Uterus (tissue), 4 donors: ENCODE data around the gene OPCML. TPM values are rescaled to one million over a fixed set of nuclear protein-coding genes. Genes with fewer than 3 reads are reported as not detected.

Experiments used
- DNase-seq, 2 donors: peaks; one replicate each; pipeline ENCODE4 v3.0.0-alpha.2; 2019 to 2020
- H3K27ac ChIP-seq, 2 donors: fragments of 200-600 bp; sonication (generic); 1 replicate in 1 of 2; 2 replicates in 1 of 2; pipeline ENCODE4 v1.5.1; 2016 to 2018
- H3K27me3 ChIP-seq, 2 donors: fragments of 200-600 bp; sonication (generic); one replicate each; pipeline ENCODE4 v1.5.1; 2018 to 2019; ENCODE audit warnings: control low read depth in 1 of 2
- H3K36me3 ChIP-seq, 2 donors: fragments of 200-600 bp; sonication (generic); one replicate each; pipeline ENCODE4 v1.5.1; 2019; ENCODE audit warnings: control low read depth in 1 of 2
- H3K4me1 ChIP-seq, 2 donors: fragments of 200-600 bp; sonication (generic); one replicate each; pipeline ENCODE4 v1.5.1; 2018 to 2019; ENCODE audit warnings: control low read depth in 1 of 2
- H3K4me3 ChIP-seq, 2 donors: fragments of 200-600 bp; sonication (generic); 1 replicate in 1 of 2; 2 replicates in 1 of 2; pipeline ENCODE4 v1.5.1; 2018 to 2019; ENCODE audit warnings: mild to moderate bottlenecking in 1 of 2
- H3K9me3 ChIP-seq, 2 donors: fragments of 200-600 bp; sonication (generic); one replicate each; pipeline ENCODE4 v1.5.1; 2019; ENCODE audit warnings: control low read depth in 1 of 2
- POLR2A ChIP-seq, 2 donors: fragments of 450-650 bp; IDR thresholded peaks; one replicate each; pipeline ENCODE4 v1.6.1; 2016; ENCODE audit warnings: antibody characterized with exemption in 2 of 2, mild to moderate bottlenecking in 1 of 2, moderate library complexity in 1 of 2
- intact Hi-C: fragments of 100-400 bp; cut with DNase I; formaldehyde crosslinking; loops from one replicate; pipeline ENCODE4 v1.15.1; 2023; ENCODE audit warnings: low total_unique reads
- total RNA-seq, 4 donors: library from RNA; depleted of rRNA in 3 of 4; stranded (reverse); fragments of >200 nt in 3 of 4; gene quantifications; one replicate each; pipeline versions ENCODE4 v1.1.0 to v1.2.4, GENCODE V29; 2014 to 2023
- TF ChIP-seq, protein P1 (sequence below), 4 experiments: fragments of 200-600 bp in 2 of 4; fragments of 450-650 bp in 2 of 4; sonication (generic) in 2 of 4; IDR thresholded peaks; one replicate each; pipeline ENCODE4 v1.5.1; 2016 to 2019; ENCODE audit warnings: antibody characterized with exemption in 4 of 4, mild to moderate bottlenecking in 2 of 4, moderate library complexity in 1 of 4
- donor health status: DM: yes; HTN: yes; CAD: no.

OPCML gene
- total RNA-seq, 4 donors from 2014 or later: under 0.01 to 3.9 (median 1.7) TPM

DNA sequence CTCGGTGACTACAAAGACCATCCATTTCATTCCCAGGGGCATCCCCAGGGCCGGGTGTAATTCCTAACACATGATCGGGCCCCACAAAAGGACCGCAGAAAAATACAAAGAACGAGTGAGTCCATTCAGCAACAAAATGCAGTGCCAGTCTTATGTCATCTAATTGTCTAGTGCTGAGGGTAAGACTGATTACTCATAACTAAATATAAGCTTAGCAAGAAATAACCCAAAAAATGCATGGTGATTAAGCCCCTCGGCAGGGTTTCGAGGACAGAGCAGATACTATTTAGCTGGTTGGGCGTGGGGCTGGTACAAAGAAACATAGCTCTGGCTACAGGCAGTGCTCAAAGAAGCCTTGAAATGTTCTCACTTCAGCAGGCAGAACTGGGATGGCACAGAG is 1078.9 kb downstream of the OPCML start:
- no peak overlapping the region for H3K27ac ChIP-seq
- no peaks in the 10 kb centered on the region for H3K4me1 ChIP-seq
- H3K27me3 ChIP-seq: no peaks in the 10 kb centered on the region
- TF ChIP-seq, protein P1, sequence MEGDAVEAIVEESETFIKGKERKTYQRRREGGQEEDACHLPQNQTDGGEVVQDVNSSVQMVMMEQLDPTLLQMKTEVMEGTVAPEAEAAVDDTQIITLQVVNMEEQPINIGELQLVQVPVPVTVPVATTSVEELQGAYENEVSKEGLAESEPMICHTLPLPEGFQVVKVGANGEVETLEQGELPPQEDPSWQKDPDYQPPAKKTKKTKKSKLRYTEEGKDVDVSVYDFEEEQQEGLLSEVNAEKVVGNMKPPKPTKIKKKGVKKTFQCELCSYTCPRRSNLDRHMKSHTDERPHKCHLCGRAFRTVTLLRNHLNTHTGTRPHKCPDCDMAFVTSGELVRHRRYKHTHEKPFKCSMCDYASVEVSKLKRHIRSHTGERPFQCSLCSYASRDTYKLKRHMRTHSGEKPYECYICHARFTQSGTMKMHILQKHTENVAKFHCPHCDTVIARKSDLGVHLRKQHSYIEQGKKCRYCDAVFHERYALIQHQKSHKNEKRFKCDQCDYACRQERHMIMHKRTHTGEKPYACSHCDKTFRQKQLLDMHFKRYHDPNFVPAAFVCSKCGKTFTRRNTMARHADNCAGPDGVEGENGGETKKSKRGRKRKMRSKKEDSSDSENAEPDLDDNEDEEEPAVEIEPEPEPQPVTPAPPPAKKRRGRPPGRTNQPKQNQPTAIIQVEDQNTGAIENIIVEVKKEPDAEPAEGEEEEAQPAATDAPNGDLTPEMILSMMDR (IDR thresholded peaks at IDR 0.05): no peak
- no peak for TF ChIP-seq POLR2A (IDR thresholded peaks at IDR 0.05)
- no peaks in the 10 kb centered on the region for H3K9me3 ChIP-seq
- intact Hi-C loops: no loop called here
- H3K36me3 ChIP-seq: no peaks in the 10 kb centered on the region
- no peak overlapping the region for H3K4me3 ChIP-seq
- DNase-seq: no peak

DNA sequence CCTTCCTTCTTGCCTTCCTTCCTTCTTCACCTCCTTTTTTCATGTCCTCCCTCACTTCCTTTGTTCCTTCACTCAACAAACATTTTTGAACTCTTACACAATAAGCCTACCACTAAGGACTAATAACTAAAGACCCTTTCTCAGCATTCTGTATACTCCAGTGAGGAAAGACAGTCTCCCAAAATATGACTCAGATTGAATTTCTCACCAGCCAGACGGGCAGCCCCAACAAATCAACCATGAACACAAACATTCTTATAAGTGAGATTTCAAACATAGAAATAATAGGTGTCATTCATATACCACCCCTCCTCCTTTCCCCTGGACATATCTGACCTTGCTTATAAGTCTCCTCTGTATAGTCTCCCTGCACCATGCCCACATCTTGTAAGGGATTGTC is 1079.7 kb downstream of the OPCML start:
- no peak for DNase-seq
- intact Hi-C loops: no loop called here
- TF ChIP-seq, protein P1 (IDR thresholded peaks at IDR 0.05): no peak
- no peak for TF ChIP-seq POLR2A (IDR thresholded peaks at IDR 0.05)
- no peaks in the 10 kb centered on the region for H3K9me3 ChIP-seq
- no peak overlapping the region for H3K27ac ChIP-seq
- no peaks in the 10 kb centered on the region for H3K4me1 ChIP-seq
- H3K27me3 ChIP-seq: no peaks in the 10 kb centered on the region
- no peak overlapping the region for H3K4me3 ChIP-seq
- H3K36me3 ChIP-seq: no peaks in the 10 kb centered on the region

DNA sequence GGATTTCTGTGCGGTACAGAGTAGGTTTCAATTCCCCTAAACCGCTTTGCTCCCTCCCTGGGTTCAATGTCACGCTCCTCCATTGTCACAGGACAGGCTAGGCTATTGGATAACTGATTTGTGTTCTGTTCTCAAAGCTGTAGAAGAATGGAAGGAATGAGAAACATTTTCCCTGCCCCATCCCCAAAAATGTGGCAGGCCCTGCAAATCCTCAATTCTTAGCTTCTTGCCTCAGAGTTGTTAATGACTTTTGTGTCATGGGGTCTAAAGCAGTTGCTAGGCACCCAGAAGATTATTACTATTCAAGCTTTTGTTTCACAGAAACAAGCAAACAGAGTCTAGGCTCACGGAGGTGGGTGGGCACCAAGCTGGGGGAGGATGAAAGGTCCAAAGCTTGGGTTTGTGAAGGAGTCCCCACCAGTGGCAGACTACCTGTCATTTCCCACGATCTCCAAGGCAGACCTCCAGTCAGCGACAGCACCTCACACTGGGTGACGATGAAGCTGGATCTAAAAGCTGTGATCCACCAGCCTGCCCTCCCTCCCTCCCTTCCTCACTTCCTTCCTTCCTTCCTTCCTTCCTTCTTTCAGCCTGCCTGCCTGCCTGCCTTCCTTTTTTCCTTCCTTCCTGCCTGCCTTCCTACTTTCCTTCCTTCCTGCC is 1080.2 kb downstream of the OPCML start:
- H3K27me3 ChIP-seq: no peaks in the 10 kb centered on the region
- no peak for DNase-seq
- H3K9me3 ChIP-seq: no peaks in the 10 kb centered on the region
- H3K4me3 ChIP-seq: no peak overlapping the region
- intact Hi-C loops: no loop called here
- TF ChIP-seq, protein P1 (IDR thresholded peaks at IDR 0.05): no peak
- no peak for TF ChIP-seq POLR2A (IDR thresholded peaks at IDR 0.05)
- H3K36me3 ChIP-seq: no peaks in the 10 kb centered on the region
- H3K4me1 ChIP-seq: no peaks in the 10 kb centered on the region
- no peak overlapping the region for H3K27ac ChIP-seq

DNA sequence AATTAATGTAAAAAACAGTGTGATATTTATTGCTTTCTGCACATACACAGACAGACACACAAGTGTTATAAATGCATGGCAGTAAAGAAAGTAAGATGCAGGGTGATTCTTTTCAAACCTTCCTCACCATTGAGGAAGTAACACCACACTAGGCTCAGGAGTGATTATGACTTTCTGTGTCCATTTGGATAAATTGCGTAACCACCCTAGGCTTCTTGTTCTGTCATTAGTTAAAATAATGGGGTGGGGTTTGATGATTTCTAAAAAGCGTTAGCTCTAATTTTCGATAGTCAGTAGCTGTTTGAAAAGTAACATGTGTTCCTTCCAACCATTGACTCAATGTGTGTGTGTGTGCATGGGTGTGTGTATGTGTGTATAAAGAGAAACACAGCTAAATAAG is 1081.7 kb downstream of the OPCML start:
- Histone ChIP-seq H3K4me1 (no peaks in the 10 kb centered on the region), H3K36me3 (no peaks in the 10 kb centered on the region), H3K9me3 (no peaks in the 10 kb centered on the region), H3K27me3 (no peaks in the 10 kb centered on the region), H3K27ac (no peak overlapping the region), H3K4me3 (no peak overlapping the region)
- intact Hi-C loops: no loop called here
- TF ChIP-seq, protein P1 (IDR thresholded peaks at IDR 0.05): no peak
- TF ChIP-seq POLR2A (IDR thresholded peaks at IDR 0.05): no peak
- no peak for DNase-seq

DNA sequence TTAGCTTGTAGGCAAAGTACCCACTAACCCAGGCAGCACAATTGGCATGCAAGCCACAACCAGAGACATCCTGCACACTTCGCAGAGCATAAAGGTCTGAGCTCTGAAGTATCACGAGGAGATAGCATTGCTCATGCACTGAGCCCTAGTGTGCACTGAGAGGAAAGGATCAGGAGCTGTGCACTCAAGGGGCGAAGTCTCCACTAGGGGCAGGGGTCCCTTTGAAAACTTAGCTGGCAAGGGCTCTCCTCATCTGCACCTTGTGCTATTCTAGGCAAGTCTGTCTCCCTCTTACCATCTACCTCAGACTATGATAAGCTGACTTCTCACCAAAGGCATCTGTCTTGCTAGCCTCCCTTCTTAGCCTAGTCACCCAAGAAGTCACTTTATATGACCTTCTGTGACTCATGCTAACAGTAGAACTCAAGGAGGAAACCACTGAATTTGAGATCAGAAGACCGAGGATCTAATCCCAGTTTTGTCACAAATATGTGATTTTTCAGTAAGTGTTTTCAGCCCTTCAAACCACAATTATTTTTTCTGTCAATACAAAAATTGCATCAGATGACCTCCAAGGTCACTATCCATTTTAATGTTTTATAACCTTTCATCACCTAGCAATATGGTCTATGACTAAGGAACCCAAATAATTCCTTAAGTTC is 1083.8 kb downstream of the OPCML start:
- Histone ChIP-seq H3K27me3 (no peaks in the 10 kb centered on the region), H3K27ac (no peak overlapping the region), H3K4me3 (no peak overlapping the region), H3K9me3 (no peaks in the 10 kb centered on the region), H3K4me1 (no peaks in the 10 kb centered on the region), H3K36me3 (no peaks in the 10 kb centered on the region)
- no peak for DNase-seq
- intact Hi-C loops: no loop called here
- no peak for TF ChIP-seq POLR2A (IDR thresholded peaks at IDR 0.05)
- TF ChIP-seq, protein P1 (IDR thresholded peaks at IDR 0.05): no peak
